Mammary microvascular endothelial cell (primary cell): ENCODE results near the gene HEATR3. TPM values are rescaled to one million over a fixed set of nuclear protein-coding genes. Genes with fewer than 3 reads are reported as not detected.

Experiments used
- total RNA-seq: library from RNA; depleted of rRNA; stranded (reverse); fragments of >200 nt; gene quantifications from 2 replicates; pipeline ENCODE4 v1.2.3, GENCODE V29; 2015

HEATR3 gene, protein sequence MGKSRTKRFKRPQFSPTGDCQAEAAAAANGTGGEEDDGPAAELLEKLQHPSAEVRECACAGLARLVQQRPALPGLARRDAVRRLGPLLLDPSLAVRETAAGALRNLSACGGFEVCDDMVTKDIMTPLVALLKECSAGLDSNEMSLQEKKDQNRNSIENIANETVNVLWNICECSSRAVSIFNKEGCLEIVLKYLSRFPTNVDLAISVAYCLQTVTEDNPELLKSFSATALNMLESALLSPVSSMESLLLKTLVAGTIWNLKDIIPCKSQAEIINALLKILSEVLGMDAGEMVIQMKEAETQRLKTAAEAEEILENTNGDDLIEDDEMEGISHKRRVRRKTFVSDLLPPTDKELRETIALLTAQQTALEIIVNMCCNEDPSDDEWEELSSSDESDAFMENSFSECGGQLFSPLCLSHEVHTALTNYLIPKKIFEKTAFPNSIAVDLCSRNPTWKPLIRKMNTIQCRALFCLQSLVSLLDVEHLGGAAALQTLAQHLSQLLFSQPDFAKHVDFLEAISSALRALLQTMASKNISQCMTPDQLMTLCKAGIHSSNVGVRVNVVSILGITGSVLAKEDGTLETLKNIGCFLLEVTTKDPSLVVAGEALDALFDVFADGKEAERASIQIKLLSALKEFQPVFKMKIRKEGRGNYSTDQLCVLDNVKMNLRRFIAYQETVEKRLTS
- 17.3 and 20.6 TPM in 2 replicates for total RNA-seq

DNA sequence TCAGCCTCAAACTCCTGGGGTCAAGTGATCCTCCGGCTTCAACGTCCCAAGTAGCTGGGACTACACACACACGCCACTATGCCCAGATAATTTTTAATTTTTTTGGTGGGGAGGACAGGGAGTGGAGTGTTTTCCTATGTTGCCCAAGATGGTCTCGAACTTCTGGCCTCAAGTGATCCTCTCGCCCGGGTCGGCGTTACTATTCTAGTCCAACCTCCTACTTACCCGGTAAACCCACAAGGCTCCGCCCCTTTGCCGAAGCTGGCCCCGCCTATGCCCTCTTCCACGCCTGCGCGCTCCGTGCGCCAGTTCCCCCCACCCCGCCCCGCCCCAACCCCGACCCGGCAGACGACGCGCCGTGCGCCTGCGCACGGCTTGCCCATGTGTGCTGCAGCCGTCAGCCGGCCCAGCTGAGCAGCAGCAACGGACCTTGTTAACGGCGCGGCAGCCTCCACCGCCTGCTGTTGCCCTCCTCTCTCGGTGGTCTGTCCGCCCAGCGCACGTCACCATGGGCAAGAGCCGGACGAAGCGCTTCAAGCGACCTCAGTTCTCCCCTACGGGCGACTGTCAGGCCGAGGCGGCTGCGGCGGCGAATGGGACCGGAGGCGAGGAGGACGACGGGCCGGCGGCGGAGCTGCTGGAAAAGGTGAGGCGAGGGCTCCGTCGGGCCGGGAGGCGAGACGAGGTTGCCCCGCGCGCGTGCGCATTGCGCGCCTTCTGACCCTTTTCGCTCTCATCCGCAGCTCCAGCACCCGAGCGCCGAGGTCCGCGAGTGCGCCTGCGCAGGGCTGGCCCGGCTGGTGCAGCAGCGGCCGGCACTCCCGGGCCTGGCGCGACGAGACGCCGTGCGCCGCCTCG, at the start of gene HEATR3:
Gene HEATR3 (plus strand): TSS at position 347 of the 858 bp plus-strand sequence. CDS start 162 bp downstream, at position 509.

DNA sequence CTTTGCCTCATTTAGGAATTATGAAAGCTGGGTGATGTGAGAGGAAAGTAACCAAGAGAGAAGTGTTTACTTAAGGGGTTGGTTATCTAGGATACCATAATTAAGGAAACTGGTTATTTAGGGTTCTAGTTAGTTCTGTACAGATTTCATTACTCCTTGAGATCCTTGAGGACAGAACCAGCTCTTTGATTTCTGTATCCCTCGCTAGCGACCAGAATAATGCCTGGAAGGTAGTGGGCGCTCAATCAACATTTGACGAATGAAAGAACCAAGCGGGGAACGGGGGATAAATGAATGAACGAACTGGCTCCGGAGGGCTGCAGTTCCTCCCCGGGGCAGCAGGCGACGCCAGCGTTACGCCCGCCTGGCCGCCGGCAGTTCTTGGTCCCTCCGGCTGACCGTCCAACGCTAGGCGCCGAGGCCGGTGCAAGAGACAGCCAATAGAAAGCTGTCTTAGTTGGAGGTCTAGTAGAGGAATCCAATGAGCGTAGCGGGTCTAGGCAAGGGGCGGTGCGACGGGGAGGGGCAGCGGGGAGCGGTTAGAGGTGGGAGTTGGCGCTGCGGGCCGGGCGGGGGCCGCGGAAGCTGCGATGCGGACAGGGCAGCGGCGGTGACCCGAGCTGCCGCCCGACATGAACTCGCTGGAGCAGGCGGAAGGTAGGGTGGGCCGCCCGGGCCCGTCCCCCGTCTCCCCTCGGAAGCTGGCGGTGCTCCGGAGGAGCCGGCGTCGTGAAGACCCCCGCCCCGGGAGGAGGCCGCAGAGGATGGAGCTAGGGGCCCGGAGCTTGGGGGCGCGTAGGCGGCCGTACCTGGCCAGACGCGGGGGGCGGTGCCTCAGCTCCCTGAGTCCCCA, 40.9 kb upstream of the HEATR3 start, which contains the start of gene CNEP1R1:
Gene CNEP1R1 (plus strand): TSS at position 542 of the 853 bp plus-strand sequence. CDS start 91 bp downstream, at position 633.

DNA sequence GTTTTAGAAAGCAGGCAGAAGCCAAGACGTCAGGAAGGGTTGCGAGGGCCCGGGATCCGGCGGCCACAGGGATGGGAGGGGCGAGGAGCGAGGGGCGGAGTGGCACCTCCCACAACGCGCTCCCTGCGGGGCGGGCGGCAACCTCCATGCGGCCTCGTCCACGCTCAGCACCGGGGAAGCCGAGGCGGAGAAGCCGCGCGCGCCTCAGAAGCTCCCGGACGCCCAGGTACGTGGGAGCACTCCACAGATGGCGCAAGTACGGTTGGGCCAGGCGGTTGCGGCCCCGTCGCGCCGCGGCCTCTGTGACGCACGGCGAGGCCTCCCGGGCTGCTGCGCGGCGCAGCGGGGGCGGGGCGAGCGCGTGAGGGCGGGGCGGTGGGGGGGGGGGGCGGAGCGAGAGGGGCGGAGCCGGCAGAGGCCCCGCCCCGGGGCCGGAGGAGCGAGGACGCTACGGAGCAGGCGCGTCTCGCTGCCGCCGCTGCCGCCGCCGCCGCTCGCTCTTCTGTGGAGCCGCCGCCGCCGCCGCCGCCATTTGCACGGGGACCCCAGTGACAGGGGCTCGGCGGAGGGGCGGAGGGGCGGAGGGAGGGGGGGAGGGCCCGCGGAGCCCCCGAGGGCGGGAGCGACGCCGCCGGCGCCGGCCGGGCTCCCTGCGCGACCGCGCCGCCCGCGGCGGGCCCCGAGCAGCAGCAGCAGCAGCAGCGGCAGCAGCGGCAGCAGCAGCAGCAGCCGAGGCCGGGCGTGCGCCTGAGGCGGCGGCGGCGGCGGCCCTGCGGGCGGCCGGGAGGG, 87.2 kb downstream of the HEATR3 start, which contains the start of gene TENT4B:
Gene TENT4B (plus strand): TSS at position 500 of the 789 bp plus-strand sequence. CDS start 316 bp downstream, outside the sequence.

Other genes starting within 250 kb of the HEATR3 start
- gene ZNF423, start 209.9 kb upstream of the HEATR3 start, total RNA-seq, result 2.5 and 3.1 TPM in 2 replicates
- 13.5 and 20.3 TPM in 2 replicates for gene CNEP1R1, start 40.7 kb upstream of the HEATR3 start, total RNA-seq
- gene TENT4B, start 87.3 kb downstream of the HEATR3 start, total RNA-seq, result 8.7 and 10.0 TPM in 2 replicates
- gene ADCY7, start 200.6 kb downstream of the HEATR3 start, total RNA-seq, result 2.9 and 10.1 TPM in 2 replicates